Choroid plexus epithelial cell (primary cell): ENCODE data around the gene COQ10A.

Experiments
- DNase-seq: peaks from one replicate; pipeline ENCODE4 v3.0.0-alpha.2; 2010; ENCODE audit warnings: low read depth
- H3K4me3 ChIP-seq: 2 replicates; pipeline ENCODE4 v1.5.1; 2011; ENCODE audit warnings: low read depth, mild to moderate bottlenecking, control low read depth, low read length, moderate library complexity
- TF ChIP-seq, protein P1 (sequence below): conservative IDR thresholded peaks from 2 replicates; pipeline ENCODE4 v1.5.1; 2011; ENCODE audit warnings: low read depth, mild to moderate bottlenecking, control low read depth, inconsistent platforms, low read length, moderate library complexity

The COQ10A gene

DNA sequence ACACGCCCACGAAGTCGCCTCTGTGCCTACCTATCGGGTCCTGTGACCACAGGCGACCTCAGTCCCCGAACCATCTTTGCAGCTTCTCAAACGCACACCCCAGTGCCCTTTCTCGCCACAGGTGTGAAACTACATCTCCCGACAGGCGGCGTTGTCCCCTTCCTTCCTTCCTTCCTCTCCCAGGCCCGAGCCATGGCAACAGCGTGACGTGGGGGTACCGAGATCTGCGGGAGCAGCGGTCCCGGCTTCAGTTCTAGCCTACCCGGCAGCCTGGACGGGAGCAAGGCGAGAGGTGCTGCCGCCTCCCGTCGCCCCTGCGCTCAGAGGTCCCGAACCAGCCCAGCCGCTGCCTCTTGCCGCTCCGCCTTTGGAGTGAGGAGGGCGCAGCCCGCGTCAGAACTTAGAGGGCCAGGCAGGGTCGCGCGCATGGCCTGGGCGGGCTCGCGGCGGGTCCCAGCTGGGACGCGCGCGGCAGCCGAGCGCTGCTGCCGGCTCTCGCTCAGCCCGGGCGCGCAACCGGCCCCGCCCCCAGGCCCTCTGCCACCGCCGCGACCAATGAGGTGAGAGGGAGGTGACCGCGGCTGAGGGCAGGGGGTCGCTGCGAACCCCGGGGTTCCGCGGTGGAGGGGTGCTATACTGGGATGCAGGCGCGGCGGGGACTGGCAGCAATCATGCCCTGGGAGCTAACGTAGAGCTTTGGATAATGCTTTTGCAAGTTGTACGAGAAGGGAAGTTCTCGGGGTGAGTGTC is at the start of gene COQ10A:
Gene COQ10A (plus strand): TSS at position 250 of the 750 bp plus-strand sequence. CDS start 177 bp downstream, at position 427.
- DNase-seq: peak; percentile 86
- H3K4me3 ChIP-seq: peak within 1 kb of the TSS; percentile 88
- TF ChIP-seq, protein P1, sequence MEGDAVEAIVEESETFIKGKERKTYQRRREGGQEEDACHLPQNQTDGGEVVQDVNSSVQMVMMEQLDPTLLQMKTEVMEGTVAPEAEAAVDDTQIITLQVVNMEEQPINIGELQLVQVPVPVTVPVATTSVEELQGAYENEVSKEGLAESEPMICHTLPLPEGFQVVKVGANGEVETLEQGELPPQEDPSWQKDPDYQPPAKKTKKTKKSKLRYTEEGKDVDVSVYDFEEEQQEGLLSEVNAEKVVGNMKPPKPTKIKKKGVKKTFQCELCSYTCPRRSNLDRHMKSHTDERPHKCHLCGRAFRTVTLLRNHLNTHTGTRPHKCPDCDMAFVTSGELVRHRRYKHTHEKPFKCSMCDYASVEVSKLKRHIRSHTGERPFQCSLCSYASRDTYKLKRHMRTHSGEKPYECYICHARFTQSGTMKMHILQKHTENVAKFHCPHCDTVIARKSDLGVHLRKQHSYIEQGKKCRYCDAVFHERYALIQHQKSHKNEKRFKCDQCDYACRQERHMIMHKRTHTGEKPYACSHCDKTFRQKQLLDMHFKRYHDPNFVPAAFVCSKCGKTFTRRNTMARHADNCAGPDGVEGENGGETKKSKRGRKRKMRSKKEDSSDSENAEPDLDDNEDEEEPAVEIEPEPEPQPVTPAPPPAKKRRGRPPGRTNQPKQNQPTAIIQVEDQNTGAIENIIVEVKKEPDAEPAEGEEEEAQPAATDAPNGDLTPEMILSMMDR: peak; percentile 79

DNA sequence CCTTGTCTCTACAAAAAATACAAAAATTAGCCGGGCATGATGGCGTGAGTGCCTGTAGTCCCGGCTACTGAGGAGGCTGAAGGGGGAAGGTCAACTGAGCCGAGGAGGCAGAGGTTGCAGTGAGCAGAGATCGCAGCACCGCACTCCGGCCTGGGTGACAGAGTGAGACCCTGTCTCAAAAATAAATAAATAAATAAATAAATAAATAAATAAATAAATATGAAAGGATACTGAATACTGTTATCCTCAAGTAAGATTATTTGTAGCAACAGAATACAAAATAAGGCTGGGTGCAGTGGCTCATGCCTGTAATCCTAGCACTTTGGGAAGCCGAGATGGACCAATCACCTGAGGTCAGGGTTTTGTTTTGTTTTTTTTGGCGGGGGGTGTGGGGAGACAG is 46.9 kb upstream of the COQ10A start:
- H3K4me3 ChIP-seq: no peak overlapping the region
- TF ChIP-seq, protein P1: no peak
- DNase-seq: no peak

DNA sequence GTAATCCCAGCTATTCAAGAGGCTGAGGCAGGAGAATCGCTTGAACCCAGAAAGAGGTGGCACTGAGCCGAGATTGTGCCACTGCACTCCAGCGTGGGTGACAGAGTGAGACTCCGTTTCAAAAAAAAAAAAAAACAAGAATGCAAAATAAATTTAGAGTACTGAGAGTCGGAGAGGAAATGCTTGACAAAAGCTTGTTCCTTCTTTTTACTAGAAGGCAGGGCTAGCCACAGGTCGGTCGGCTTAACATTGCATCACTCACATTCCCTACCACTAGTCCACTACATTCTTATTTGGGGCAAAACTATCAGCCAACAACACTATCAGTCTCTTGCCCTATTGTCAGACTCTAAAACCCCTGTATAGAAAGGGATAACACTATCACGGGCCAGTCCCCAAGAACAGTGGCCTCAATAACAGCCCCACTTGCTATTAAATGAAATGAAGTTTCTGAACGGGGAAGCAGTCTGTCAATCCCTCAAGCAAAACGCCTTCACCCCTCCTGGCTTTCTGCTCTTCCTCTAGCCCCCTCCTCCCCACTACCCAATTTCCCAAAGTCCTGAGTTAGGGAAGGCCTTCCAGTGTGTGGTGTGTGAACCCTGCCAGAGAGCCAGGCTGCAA is 46.0 kb upstream of the COQ10A start:
- TF ChIP-seq, protein P1: no peak
- peak overlapping the region; percentile 93 for H3K4me3 ChIP-seq
- peak; percentile 69 for DNase-seq

DNA sequence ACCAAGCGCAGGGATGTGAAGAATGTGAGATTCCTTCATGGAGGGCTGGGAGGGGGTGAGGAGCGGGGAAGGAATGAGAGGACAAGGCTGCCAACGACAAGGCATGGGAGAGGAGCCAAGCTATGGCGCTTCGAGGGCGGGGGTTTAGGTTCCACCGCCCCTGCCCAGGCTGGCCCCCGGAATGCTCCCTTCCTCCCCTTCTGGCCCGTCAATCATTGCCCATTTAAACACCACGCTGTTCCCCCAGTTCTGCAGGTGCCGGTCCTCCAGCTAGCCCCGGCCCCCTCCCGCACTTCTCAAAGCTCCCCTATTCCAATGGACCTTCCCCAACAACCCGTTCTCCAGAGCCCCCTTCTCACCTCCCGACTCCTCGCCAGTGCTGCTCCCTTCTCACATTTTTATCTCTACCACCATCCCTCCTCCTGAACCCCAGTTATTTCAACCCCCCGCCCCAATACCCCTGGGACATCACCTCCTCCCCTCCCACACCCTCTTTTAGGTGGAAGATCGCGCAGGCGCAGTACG is 45.4 kb upstream of the COQ10A start:
- TF ChIP-seq, protein P1: no peak
- H3K4me3 ChIP-seq: peak overlapping the region; percentile 93
- DNase-seq: peak; percentile 68

DNA sequence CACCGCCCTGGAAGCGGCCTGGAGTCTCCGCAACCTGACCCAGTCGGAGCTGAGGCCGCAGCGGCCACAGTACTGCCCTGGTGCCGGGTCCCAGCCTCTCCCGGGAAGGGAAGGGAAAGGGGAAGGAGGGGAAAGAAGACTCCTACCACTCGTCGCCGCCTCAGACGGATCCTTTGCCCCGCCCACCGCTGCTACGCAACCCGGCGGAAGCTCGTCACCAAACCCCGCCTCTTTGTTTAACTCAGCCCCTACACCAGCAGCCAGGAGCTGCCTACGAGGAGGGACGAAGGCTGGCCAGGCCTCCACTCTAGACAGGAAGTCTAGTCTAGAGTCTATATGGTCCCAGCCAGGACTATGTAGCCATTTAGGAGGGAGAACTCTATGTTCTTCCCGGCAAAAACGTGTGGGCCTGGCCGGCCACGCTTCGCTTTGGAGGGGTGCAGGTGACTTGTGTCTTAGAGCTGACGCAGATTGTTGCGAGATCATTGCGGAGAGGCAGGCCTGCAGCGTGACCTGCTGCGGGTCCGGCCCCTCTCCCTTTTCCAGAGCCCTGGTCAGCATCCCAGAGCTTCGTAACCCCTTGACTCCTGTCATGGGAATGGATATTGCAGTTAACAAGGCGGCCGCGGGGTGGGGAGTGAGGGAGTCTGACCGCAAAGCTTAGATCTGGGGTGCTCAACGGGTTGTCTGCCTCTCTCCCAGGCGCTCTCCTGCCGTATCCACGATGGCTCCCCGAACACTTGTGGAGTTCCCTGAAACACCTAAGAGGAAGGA is 44.8 kb upstream of the COQ10A start, which contains the start of gene RNF41:
Gene RNF41 (minus strand): TSS at position 166 of the 774 bp plus-strand sequence. CDS start 7,875 bp downstream, outside the sequence.
- TF ChIP-seq, protein P1: peak; percentile 28
- H3K4me3 ChIP-seq: peak within 1 kb of the TSS; percentile 93
- peak; percentile 99 for DNase-seq

DNA sequence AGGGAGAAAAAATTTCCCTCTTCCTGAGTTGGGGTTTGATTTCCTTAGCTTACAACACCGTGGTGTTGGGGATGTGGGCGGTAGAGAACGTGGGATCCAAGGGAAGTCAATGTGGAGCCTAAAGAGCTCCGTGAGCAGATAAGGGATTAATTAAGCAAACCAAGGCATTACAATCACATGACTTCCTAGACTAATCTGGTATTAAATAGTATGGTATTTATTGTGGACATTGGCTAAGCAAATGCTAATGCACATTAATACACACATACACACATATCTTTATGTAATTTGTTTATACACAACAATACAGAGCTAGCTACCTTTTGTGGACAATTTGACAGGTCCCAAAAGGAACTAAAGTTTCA is 44.2 kb upstream of the COQ10A start:
- H3K4me3 ChIP-seq: peak overlapping the region; percentile 93

More for the DNA sequence above, 44.2 kb upstream of the COQ10A start:
- TF ChIP-seq, protein P1: no peak
- no peak for DNase-seq
